Activated CD8-positive, alpha-beta memory T cell treated with anti-CD3 and anti-CD28 coated beads for 48 hours (primary cell): ENCODE data around the gene ZFP37.
"Not testable (repeated sequence)": the region's sequence is repeated elsewhere in the genome, so short reads cannot be mapped to it uniquely, and the experiment has no call there.

Experiments used
- DNase-seq, 3 experiments: peaks; one replicate each; pipeline ENCODE4 v3.0.0-alpha.2; 2020; ENCODE audit warnings: low read depth in 2 of 3, low spot score in 2 of 3

The ZFP37 gene

DNA sequence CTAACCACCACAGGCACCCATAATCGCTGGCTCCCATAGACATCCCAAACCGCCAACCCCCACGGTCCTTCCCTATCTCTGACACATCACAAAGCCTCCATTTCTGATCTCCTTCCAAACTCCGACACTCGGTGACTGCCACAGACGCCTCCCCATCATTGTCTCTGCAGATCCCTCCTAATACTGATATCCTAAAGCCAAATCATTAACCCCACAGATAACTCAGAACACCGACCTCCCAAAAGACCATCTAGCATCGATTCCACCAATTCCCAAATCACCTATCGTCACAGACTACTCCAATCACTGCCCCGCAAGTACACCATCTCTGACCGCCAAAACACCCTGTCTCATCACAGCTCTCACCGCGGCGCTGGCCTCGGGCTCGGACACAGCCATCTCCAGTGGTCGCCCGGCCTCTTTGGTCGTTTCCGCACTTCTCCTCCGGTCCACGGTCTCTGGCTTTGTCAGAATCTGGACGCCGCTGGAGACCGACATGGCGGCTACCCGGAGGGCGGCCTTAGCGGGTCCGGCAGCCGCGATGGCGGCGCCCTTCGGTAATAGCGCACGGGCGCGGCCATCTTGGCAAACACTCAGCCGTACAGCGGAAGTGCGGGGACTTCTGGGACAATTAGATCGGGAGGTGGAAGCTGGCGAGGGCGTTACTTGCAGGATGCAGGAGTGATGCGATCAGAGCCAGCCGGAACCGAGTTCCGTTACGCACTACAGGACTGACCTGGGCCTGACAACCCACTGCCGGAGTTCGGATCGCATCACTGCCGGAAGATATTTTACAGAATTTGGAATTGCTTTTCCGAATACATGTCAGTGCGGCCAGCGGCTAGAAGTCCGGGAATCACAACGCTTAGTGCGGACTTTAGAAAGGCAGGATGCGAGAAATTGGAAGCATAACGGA lies at the start of gene ZFP37:
TSS of gene ZFP37 (minus strand) at position 534 of the 916 bp plus-strand sequence. CDS start at position 498, 36 bp downstream.
- DNase-seq = peak in 2 of 3 experiments; percentile 47 to 57

DNA sequence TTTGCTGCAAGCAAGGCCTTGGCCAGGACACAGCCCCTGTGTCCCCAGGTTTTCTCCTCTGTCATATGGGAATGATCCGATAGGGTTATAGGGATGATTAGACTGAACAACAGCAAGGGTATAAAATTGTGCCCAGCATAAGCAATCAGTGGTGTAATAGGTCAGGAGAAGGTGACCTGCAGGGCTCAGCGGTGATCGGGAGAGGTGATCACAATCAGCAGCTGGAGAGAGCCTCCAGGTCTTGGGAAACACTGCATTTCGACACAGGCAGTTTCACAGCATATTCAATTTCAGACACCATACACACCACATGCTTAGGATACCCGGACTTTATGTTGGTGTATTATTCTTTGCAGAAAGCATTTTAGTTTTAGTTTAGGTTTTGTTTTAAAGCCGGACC lies 48.8 kb upstream of the ZFP37 start:
- not testable (repeated sequence) for DNase-seq

- DNase-seq = no peak
Observed at GRCh38 chr9:113095561-113095960, 39.0 kb upstream of the ZFP37 start.

DNA sequence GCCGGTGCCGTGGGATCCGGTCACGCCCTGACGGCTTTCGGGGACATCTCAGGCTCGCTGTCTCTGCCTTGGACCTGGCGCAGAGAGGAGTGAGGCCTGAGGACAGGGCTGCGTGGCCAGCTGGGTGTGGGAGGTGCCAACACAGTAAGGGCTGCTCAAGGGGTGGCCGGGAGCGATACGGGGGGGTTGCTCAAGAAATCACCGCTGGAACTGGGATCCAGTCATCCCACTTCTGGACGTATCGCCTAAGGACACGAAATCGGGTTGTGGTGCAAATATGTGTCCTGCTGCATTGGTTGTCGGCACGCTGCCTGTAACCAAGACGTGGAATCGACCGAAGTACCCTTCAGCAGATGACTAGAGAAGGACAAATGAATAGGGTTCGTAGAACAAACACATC lies 33.4 kb upstream of the ZFP37 start:
- DNase-seq = not testable (repeated sequence)

- not testable (repeated sequence) for DNase-seq
Observed at GRCh38 chr9:113089143-113089505, 32.6 kb upstream of the ZFP37 start.

- not testable (repeated sequence) for DNase-seq
Observed at GRCh38 chr9:113088456-113089142, 32.1 kb upstream of the ZFP37 start.

DNA sequence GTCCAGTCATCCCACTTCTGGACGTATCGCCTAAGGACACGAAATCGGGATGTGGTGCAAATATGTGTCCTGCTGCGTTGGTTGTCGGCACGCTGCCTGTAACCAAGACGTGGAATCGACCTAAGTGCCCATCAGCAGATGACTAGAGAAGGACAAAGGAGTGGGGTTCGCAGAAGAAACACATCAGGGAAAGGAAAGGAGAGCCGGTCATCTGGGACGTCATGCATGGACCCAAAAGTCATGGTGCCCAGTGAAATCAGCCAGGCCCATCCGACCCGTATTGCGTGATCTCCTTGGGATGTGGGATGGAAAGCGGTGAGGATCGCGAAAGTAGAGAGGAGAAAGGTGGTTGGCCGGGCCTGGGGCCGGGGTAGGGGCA lies 6.4 kb upstream of the ZFP37 start:
- not testable (repeated sequence) for DNase-seq

DNA sequence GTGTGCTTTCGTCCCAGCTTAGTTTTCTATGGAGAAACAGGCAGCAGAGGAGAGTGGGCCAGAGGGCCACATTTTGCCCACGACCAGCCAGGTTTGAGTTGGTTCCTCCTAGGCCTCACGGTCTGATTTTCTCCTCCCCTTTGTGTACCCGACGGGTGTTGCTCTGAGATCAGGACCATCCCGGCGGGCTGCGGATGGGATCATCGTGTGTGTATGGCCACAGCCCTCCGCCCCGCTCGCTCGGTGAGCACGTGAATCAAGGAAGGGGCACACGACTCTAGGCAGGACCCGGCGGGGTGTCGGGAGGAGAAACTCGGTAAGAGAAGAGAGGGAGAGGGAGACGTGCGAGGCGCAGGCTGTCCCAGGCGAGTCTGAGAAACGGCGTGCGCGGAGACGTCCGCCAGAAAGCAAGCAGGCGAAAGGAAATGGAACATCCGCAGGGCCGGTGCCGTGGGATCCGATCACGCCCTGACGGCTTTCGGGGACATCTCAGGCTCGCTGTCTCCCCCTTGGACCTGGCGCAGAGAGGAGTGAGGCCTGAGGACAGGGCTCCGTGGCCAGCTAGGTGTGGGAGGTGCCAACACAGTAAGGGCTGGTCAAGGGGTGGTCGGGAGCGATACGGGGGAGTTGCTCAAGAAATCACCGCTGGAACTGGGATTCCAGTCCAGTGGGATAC lies 5.9 kb upstream of the ZFP37 start:
- DNase-seq = not testable (repeated sequence)

- not testable (repeated sequence) for DNase-seq
Observed at GRCh38 chr9:113061072-113061850, 4.7 kb upstream of the ZFP37 start.

- DNase-seq = not testable (repeated sequence)
Observed at GRCh38 chr9:113059581-113060284, 3.2 kb upstream of the ZFP37 start.

DNA sequence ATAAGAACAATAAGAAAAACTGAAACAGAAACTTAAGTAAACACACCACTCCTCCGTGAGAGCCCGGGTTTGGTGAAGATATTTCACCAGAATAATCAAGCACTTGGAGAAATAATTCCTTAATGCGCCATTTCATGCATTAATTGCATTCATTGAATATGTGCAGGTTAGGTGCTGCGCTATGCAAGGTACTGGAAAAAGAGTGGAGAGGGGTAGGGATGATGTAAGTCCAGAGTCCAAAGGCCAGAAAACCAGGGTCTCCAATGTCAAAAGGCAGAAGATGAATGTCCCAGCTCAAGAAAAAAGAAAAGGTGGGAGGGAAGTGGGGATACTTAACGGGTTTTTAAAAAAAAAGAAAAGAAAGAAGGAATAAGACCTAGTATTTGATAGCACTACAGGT lies 669 bp upstream of the ZFP37 start:
- no peak for DNase-seq

- no peak for DNase-seq
Observed at GRCh38 chr9:113042884-113043657, 13.5 kb downstream of the ZFP37 start.

GRCh38 chr9:113026200-113026599 lies 30.3 kb downstream of the ZFP37 start:
- DNase-seq = no peak

DNA sequence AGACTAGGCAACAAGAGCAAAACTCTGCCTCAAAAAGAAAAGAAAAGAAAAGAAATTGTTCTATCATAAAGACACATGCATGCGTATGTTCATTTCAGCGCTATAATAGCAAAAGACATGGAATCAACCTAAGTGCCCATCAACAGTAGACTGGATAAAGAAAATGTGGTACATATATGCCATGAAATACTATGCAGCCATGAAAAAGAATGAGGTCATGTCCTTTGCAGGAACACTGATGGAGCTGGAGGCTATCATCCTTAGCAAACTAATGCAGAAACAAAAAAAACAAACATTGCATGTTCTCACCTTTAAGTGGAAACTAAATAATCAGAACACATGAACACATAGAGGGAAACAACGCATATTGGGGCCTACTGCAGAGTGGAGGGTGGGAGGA lies 38.3 kb downstream of the ZFP37 start:
- no peak for DNase-seq

GRCh38 chr9:113012492-113012891 lies 44.0 kb downstream of the ZFP37 start:
- no peak for DNase-seq

- DNase-seq = no peak
Observed at GRCh38 chr9:113011911-113012381, 44.6 kb downstream of the ZFP37 start, which contains the start of gene ZNF883. ZNF883 (minus strand) TSS chr9:113012192.

DNA sequence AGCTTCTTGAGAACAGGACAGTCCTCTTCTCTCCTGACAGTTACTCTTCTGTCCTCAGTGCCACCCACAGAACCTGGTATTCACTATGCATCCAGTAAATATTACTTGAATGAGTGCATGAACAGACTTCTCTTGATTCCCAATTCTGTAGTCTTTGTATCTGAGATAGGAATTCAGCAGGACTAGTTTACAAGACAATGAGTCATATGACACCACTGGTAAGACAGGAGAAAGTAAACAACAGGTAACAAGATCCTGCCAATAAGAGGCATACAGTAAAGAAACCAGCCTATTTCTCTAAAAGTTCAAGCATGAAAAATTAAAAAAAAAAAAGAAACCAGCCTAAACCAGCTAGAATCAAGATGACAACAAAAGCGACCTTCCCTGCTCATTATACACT lies 50.7 kb downstream of the ZFP37 start:
- DNase-seq = no peak

- no peak for DNase-seq
Observed at GRCh38 chr9:112997236-112997941, 59.1 kb downstream of the ZFP37 start.
